K562 (cell line): Measurements from ENCODE around the gene ZGLP1.

Experiments used
- CTCF ChIP-seq, 3 experiments: IDR thresholded peaks in 2 of 3; conservative IDR thresholded peaks in 1 of 3; 2 replicates each; pipeline ENCODE4 v1.5.1; 2011 to 2012; ENCODE audit warnings: low read length in 3 of 3, mild to moderate bottlenecking in 3 of 3, control low read depth in 2 of 3, improper control_type of control experiment in 1 of 3, inconsistent platforms in 1 of 3, low read depth in 1 of 3, mixed read lengths in 1 of 3, moderate library complexity in 1 of 3; ENCODE audit not compliant: insufficient read depth in 2 of 3
- EP300 ChIP-seq: IDR thresholded peaks from 2 replicates; pipeline ENCODE4 v1.6.1; 2012; ENCODE audit warnings: low read length, improper control_type of control experiment
- NR3C1 ChIP-seq: sonication (generic); formaldehyde crosslinking; IDR thresholded peaks from 2 replicates; pipeline ENCODE4 v1.8.1; 2022; ENCODE audit warnings: missing genetic modification reagents
- POLR2A ChIP-seq: fragments of 450-650 bp; conservative IDR thresholded peaks from 2 replicates; pipeline ENCODE4 v1.6.1; 2016

- TF ChIP-seq CTCF (IDR thresholded peaks at IDR 0.05 in 2 of 3, conservative IDR thresholded peaks at IDR 0.05 in 1 of 3; ENCODE audit: insufficient read depth in 2 of 3, low read depth in 1 of 3, low read length in 3 of 3), result no peak
- TF ChIP-seq EP300, result no peak
- TF ChIP-seq POLR2A, result no peak
- TF ChIP-seq NR3C1, result no peak
Measured at GRCh38 chr19:10329555-10329954, 19.9 kb upstream of the ZGLP1 start.
